Measurements from ENCODE around the gene SLC35G3. TPM values are rescaled to one million over a fixed set of nuclear protein-coding genes. Genes with fewer than 3 reads are reported as not detected.
"Not testable (repeated sequence)": the region's sequence is repeated elsewhere in the genome, so short reads cannot be mapped to it uniquely, and the experiment has no call there.

Gene SLC35G3
- total and polyA plus RNA-seq, 4 donors = 0.04 TPM; not detected in 3

GRCh38 chr17:35154196-35155165 lies 39.7 kb downstream of the SLC35G3 start:
- ATAC-seq (ENCODE audit: insufficient read depth, low FRiP score) = no peak

GRCh38 chr17:35152421-35153140 lies 41.6 kb downstream of the SLC35G3 start:
- peak in 2 of 3 donors; percentile 68 to 84 for DNase-seq

More at GRCh38 chr17:35154196-35155165, 39.7 kb downstream of the SLC35G3 start:
- H3K27me3 ChIP-seq (ENCODE audit: control insufficient read depth in 3 of 3, insufficient read depth in 3 of 3, low read length in 2 of 3) = peaks cover 0 to 11% (median 0%) of the 10 kb centered on the region in 3 donors
- H3K27ac ChIP-seq (ENCODE audit: low read depth in 1 of 2, low read length in 1 of 2) = no peak overlapping the region
- H3K9me3 ChIP-seq (ENCODE audit: control insufficient read depth in 4 of 4, insufficient read depth in 3 of 4, low read length in 3 of 4) = no peaks in the 10 kb centered on the region
- peaks cover 0 to 17% (median 0%) of the 10 kb centered on the region in 5 donors for H3K4me1 ChIP-seq (ENCODE audit: control insufficient read depth in 5 of 5, insufficient read depth in 5 of 5, low read length in 5 of 5)
- WGBS, 2 donors = 92 to 94% methylated on average over 13 of the region's 13 CpGs
- no peak overlapping the region for H3K4me3 ChIP-seq
- peak in 1 of 3 donors; percentile 23 for DNase-seq
- no peak overlapping the region for H3K9ac ChIP-seq (ENCODE audit: insufficient read depth in 1 of 2, low read length in 2 of 2)
- peaks cover 0 to 3% (median 0%) of the 10 kb centered on the region in 4 donors for H3K36me3 ChIP-seq (ENCODE audit: control insufficient read depth in 4 of 4, insufficient read depth in 4 of 4, low read length in 4 of 4)
- no peak for TF ChIP-seq CTCF (IDR thresholded peaks at IDR 0.05; ENCODE audit: control extremely low read depth, extremely low read depth)

GRCh38 chr17:35151080-35151479 lies 43.1 kb downstream of the SLC35G3 start:
- H3K4me1 ChIP-seq (ENCODE audit: control insufficient read depth in 5 of 5, insufficient read depth in 5 of 5, low read length in 5 of 5) = peaks cover 0 to 17% (median 3%) of the 10 kb centered on the region in 5 donors
- not testable (repeated sequence) for H3K27me3 ChIP-seq (ENCODE audit: control insufficient read depth in 3 of 3, insufficient read depth in 3 of 3, low read length in 2 of 3); H3K9me3 ChIP-seq (ENCODE audit: control insufficient read depth in 4 of 4, insufficient read depth in 3 of 4, low read length in 3 of 4); DNase-seq; H3K9ac ChIP-seq (ENCODE audit: insufficient read depth in 1 of 2, low read length in 2 of 2); H3K4me3 ChIP-seq; ATAC-seq (ENCODE audit: insufficient read depth, low FRiP score); H3K27ac ChIP-seq (ENCODE audit: low read depth in 1 of 2, low read length in 1 of 2); H3K36me3 ChIP-seq (ENCODE audit: control insufficient read depth in 4 of 4, insufficient read depth in 4 of 4, low read length in 4 of 4)
- WGBS, 2 donors = 91 to 93% methylated on average over 29 of the region's 29 CpGs

More at GRCh38 chr17:35152421-35153140, 41.6 kb downstream of the SLC35G3 start:
- Histone ChIP-seq H3K36me3 (ENCODE audit: control insufficient read depth in 4 of 4, insufficient read depth in 4 of 4, low read length in 4 of 4) (peaks cover 0 to 3% (median 0%) of the 10 kb centered on the region in 4 donors), H3K9me3 (ENCODE audit: control insufficient read depth in 4 of 4, insufficient read depth in 3 of 4, low read length in 3 of 4) (no peaks in the 10 kb centered on the region), H3K27ac (ENCODE audit: low read depth in 1 of 2, low read length in 1 of 2) (no peak overlapping the region), H3K4me1 (ENCODE audit: control insufficient read depth in 5 of 5, insufficient read depth in 5 of 5, low read length in 5 of 5) (peaks cover 0 to 17% (median 3%) of the 10 kb centered on the region in 5 donors), H3K4me3 (no peak overlapping the region), H3K9ac (ENCODE audit: insufficient read depth in 1 of 2, low read length in 2 of 2) (no peak overlapping the region), H3K27me3 (ENCODE audit: control insufficient read depth in 3 of 3, insufficient read depth in 3 of 3, low read length in 2 of 3) (peaks cover 0 to 6% (median 0%) of the 10 kb centered on the region in 3 donors)
- TF ChIP-seq CTCF (IDR thresholded peaks at IDR 0.05; ENCODE audit: control extremely low read depth, extremely low read depth) = no peak
- no peak for ATAC-seq (ENCODE audit: insufficient read depth, low FRiP score)
- WGBS, 2 donors = 58 to 74% methylated on average over 13 of the region's 13 CpGs
